Measurements from ENCODE around the gene UIMC1. TPM values are rescaled to one million over a fixed set of nuclear protein-coding genes. Genes with fewer than 3 reads are reported as not detected.

Gene UIMC1
- total and polyA plus RNA-seq, 12 donors, result 11.2 to 58.1 (median 35.9) TPM

DNA sequence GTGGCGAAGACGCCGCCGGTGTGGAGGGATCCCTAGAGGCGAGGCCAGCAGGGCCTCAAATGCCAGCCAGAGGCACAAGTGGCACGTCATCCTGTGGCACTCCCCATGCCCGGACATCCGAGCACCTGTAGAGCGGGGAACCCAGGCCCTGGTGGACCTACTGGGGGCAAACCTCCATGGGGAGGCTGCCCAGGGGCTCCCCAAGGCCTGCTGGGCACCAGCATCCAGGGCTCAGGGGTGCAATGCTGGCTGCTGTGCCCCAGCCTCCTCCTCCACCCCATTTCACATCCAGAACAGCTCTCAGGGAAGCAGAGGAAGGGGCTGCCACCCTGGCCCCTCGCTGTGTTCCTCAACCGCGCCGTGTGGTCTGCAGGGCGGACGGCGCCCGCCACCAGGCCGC lies 151.0 kb downstream of the UIMC1 start:
- Histone ChIP-seq H3K4me1 (replicated peaks in 1 of 2) (no peaks in the 10 kb centered on the region), H3K4me3 (no peak overlapping the region), H3K9me3 (replicated peaks in 1 of 3) (no peaks in the 10 kb centered on the region), H3K36me3 (replicated peaks in 1 of 2) (no peaks in the 10 kb centered on the region), H3K27ac (no peak overlapping the region), H3K27me3 (no peaks in the 10 kb centered on the region)
- intact Hi-C loops (cut with DNase I), result no loop called here
- no peak for TF ChIP-seq POLR2A (IDR thresholded peaks at IDR 0.05)
- TF ChIP-seq, protein P1, sequence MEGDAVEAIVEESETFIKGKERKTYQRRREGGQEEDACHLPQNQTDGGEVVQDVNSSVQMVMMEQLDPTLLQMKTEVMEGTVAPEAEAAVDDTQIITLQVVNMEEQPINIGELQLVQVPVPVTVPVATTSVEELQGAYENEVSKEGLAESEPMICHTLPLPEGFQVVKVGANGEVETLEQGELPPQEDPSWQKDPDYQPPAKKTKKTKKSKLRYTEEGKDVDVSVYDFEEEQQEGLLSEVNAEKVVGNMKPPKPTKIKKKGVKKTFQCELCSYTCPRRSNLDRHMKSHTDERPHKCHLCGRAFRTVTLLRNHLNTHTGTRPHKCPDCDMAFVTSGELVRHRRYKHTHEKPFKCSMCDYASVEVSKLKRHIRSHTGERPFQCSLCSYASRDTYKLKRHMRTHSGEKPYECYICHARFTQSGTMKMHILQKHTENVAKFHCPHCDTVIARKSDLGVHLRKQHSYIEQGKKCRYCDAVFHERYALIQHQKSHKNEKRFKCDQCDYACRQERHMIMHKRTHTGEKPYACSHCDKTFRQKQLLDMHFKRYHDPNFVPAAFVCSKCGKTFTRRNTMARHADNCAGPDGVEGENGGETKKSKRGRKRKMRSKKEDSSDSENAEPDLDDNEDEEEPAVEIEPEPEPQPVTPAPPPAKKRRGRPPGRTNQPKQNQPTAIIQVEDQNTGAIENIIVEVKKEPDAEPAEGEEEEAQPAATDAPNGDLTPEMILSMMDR (IDR thresholded peaks at IDR 0.05), result no peak
- no peak for DNase-seq
- 89 to 96% (median 93%) methylated on average over 6 to 18 of the region's 18 CpGs for WGBS, 4 donors

Other genes starting within 250 kb of the UIMC1 start
- 1 to 10 TPM in 3 of 9 donors, under 1 TPM in 4, not detected in 2; 0.06 to 10.0 (median 0.72) TPM for gene UNC5A, start 196.2 kb downstream of the UIMC1 start, total RNA-seq
- gene UNC5A, start 196.2 kb downstream of the UIMC1 start, polyA plus RNA-seq, result 10 to 100 TPM in 1 of 3 donors, 1 to 10 TPM in 2; 2.2 to 19.7 (median 4.8) TPM
- 10 to 100 TPM in 7 of 9 donors, 1 to 10 TPM in 1, under 1 TPM in 1; 0.44 to 37.4 (median 12.5) TPM for gene HK3, start 107.4 kb downstream of the UIMC1 start, total RNA-seq
- gene HK3, start 107.4 kb downstream of the UIMC1 start, polyA plus RNA-seq, result 100 to 1,000 TPM in 1 of 3 donors, 10 to 100 TPM in 1, 1 to 10 TPM in 1; 2.1 to 102 (median 53.6) TPM
- gene ZNF346, start 15.9 kb upstream of the UIMC1 start, total RNA-seq, result 10 to 100 TPM; 13.3 to 29.4 (median 18.4) TPM
- 10 to 100 TPM in 1 of 3 donors, 1 to 10 TPM in 2; 7.9 to 16.8 (median 8.3) TPM for gene ZNF346, start 15.9 kb upstream of the UIMC1 start, polyA plus RNA-seq
- 100 to 1,000 TPM in 1 of 9 donors, 10 to 100 TPM in 8; 16.3 to 106 (median 31.9) TPM for gene FGFR4, start 80.1 kb upstream of the UIMC1 start, total RNA-seq
- gene FGFR4, start 80.1 kb upstream of the UIMC1 start, polyA plus RNA-seq, result 10 to 100 TPM; 12.3 to 14.6 (median 12.5) TPM
- 10 to 100 TPM; 21.3 to 73.9 (median 49.6) TPM for gene NSD1, start 127.0 kb upstream of the UIMC1 start, total RNA-seq
- gene NSD1, start 127.0 kb upstream of the UIMC1 start, polyA plus RNA-seq, result 10 to 100 TPM in 2 of 3 donors, 1 to 10 TPM in 1; 6.4 to 22.9 (median 10.2) TPM

All from adrenal gland (tissue), 12 donors.